Breast epithelium (tissue), 3 donors: ENCODE results near the gene ELP2.

Experiments
- POLR2A ChIP-seq: fragments of 450-650 bp; IDR thresholded peaks from one replicate; pipeline ENCODE4 v1.6.1; 2016; ENCODE audit warnings: antibody characterized with exemption, mild to moderate bottlenecking, moderate library complexity
- POLR2AphosphoS5 ChIP-seq, 3 donors: sonication (generic); formaldehyde crosslinking; IDR thresholded peaks; one replicate each; pipeline ENCODE4 v1.6.1; 2017; ENCODE audit warnings: antibody characterized with exemption in 3 of 3
- TF ChIP-seq, protein P1 (sequence below), 3 donors: fragments of 450-650 bp; IDR thresholded peaks; one replicate each; pipeline ENCODE4 v1.5.1; 2016 to 2017; ENCODE audit warnings: antibody characterized with exemption in 3 of 3, mild to moderate bottlenecking in 3 of 3, moderate library complexity in 3 of 3

DNA sequence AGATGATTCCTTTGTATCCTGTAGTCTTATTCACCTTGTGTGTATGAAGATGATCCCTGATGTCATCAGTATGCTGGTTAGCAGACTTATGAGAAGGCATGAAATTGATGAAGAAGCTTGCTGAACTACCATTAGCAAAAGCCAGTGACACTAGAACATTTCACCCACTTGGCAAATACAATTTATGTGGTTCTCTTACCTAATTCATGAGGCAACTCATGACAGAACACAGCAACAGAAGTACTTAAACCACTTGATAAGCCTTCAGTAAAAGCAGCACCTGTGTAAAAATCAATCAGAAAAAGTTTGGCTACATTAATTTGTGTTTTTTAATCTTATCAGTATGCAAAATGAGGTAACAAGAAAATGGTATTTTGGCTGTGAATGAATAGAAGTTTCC lies 17.4 kb upstream of the ELP2 start:
- TF ChIP-seq, protein P1, sequence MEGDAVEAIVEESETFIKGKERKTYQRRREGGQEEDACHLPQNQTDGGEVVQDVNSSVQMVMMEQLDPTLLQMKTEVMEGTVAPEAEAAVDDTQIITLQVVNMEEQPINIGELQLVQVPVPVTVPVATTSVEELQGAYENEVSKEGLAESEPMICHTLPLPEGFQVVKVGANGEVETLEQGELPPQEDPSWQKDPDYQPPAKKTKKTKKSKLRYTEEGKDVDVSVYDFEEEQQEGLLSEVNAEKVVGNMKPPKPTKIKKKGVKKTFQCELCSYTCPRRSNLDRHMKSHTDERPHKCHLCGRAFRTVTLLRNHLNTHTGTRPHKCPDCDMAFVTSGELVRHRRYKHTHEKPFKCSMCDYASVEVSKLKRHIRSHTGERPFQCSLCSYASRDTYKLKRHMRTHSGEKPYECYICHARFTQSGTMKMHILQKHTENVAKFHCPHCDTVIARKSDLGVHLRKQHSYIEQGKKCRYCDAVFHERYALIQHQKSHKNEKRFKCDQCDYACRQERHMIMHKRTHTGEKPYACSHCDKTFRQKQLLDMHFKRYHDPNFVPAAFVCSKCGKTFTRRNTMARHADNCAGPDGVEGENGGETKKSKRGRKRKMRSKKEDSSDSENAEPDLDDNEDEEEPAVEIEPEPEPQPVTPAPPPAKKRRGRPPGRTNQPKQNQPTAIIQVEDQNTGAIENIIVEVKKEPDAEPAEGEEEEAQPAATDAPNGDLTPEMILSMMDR (IDR thresholded peaks at IDR 0.05), result no peak
- TF ChIP-seq POLR2A, result no peak
- TF ChIP-seq POLR2AphosphoS5 (IDR thresholded peaks at IDR 0.05), result no peak
